HS-27A (cell line): Measurements from ENCODE around the gene INIP.

Experiments
- DNase-seq: peaks from one replicate; pipeline ENCODE4 v3.0.0-alpha.2; 2012; ENCODE audit warnings: low read depth, missing footprints

INIP gene

GRCh38 chr9:112717661-112718331 is at the start of gene INIP:
Gene INIP (minus strand): TSS chr9:112718117. CDS start chr9:112716485, 1,632 bp downstream.
- peak; percentile 84 for DNase-seq

GRCh38 chr9:112765281-112765680 is 47.4 kb upstream of the INIP start:
- DNase-seq = no peak

GRCh38 chr9:112764837-112765236 is 46.9 kb upstream of the INIP start:
- no peak for DNase-seq

GRCh38 chr9:112764344-112764743 is 46.4 kb upstream of the INIP start:
- no peak for DNase-seq

GRCh38 chr9:112762726-112763518 is 45.0 kb upstream of the INIP start:
- DNase-seq = no peak

GRCh38 chr9:112761912-112762655 is 44.2 kb upstream of the INIP start:
- DNase-seq = no peak

- no peak for DNase-seq
Observed at GRCh38 chr9:112760821-112761220, 42.9 kb upstream of the INIP start.

GRCh38 chr9:112757940-112758339 is 40.0 kb upstream of the INIP start:
- no peak for DNase-seq

- no peak for DNase-seq
Observed at GRCh38 chr9:112757282-112757883, 39.5 kb upstream of the INIP start.

GRCh38 chr9:112755675-112756074 is 37.8 kb upstream of the INIP start:
- DNase-seq = no peak

GRCh38 chr9:112755016-112755427 is 37.1 kb upstream of the INIP start:
- no peak for DNase-seq

GRCh38 chr9:112754578-112754977 is 36.7 kb upstream of the INIP start:
- no peak for DNase-seq

GRCh38 chr9:112753725-112754124 is 35.8 kb upstream of the INIP start:
- peak; percentile 59 for DNase-seq

- DNase-seq = no peak
Observed at GRCh38 chr9:112752334-112753125, 34.6 kb upstream of the INIP start.

GRCh38 chr9:112751056-112751795 is 33.3 kb upstream of the INIP start:
- no peak for DNase-seq

GRCh38 chr9:112750764-112751055 is 32.8 kb upstream of the INIP start:
- no peak for DNase-seq

- peak; percentile 60 for DNase-seq
Observed at GRCh38 chr9:112750016-112750763, 32.3 kb upstream of the INIP start, which contains the start of gene SNX30. Gene SNX30 (plus strand): TSS chr9:112750760. CDS start chr9:112751002, 242 bp downstream.

- no peak for DNase-seq
Observed at GRCh38 chr9:112747094-112747493, 29.2 kb upstream of the INIP start.

GRCh38 chr9:112744177-112744576 is 26.3 kb upstream of the INIP start:
- DNase-seq = no peak

- no peak for DNase-seq
Observed at GRCh38 chr9:112743216-112743836, 25.4 kb upstream of the INIP start.
